ENCODE data around the gene APBB2. TPM values are rescaled to one million over a fixed set of nuclear protein-coding genes. Genes with fewer than 3 reads are reported as not detected.

APBB2 gene
- total and polyA plus RNA-seq, 2 of the 8 experiments (the other 6 are each of a cell fraction or from before 2014, with no cell fraction given), result 58.7 to 59.4 TPM

- TF ChIP-seq SIN3A (conservative IDR thresholded peaks at IDR 0.05 in 1 of 2, IDR thresholded peaks at IDR 0.05 in 1 of 2; ENCODE audit: low read depth in 1 of 2, low read length in 2 of 2) (no peak), HDAC6 (IDR thresholded peaks at IDR 0.05; ENCODE audit: low read depth, low read length) (no peak), ASH2L (IDR thresholded peaks at IDR 0.05; ENCODE audit: low read length) (no peak), BACH1 (IDR thresholded peaks at IDR 0.05; ENCODE audit: low read length) (no peak), SAP30 (IDR thresholded peaks at IDR 0.05; ENCODE audit: insufficient read depth, insufficient replicate concordance, low read length) (no peak)
Measured at GRCh38 chr4:41000356-41000755, 214.0 kb downstream of the APBB2 start (continued).

Data from H1 (cell line).